ENCODE measurements around the gene NKD1. TPM values are rescaled to one million over a fixed set of nuclear protein-coding genes. Genes with fewer than 3 reads are reported as not detected.

Gene NKD1
- total RNA-seq, 2 donors from 2014 or later = 1.1 to 3.0 TPM

GRCh38 chr16:50640391-50640790 is 92.2 kb downstream of the NKD1 start:
- no peaks in the 10 kb centered on the region for H3K9me3 ChIP-seq
- H3K36me3 ChIP-seq = no peaks in the 10 kb centered on the region
- no peaks in the 10 kb centered on the region for H3K4me1 ChIP-seq
- no peak for DNase-seq (ENCODE audit: low spot score)
- no peak overlapping the region for H3K4me3 ChIP-seq
- no peak overlapping the region for H3K27ac ChIP-seq
- no peaks in the 10 kb centered on the region for H3K27me3 ChIP-seq
- no peak for TF ChIP-seq CTCF (IDR thresholded peaks at IDR 0.05)

GRCh38 chr16:50640919-50641817 is 93.0 kb downstream of the NKD1 start:
- Histone ChIP-seq H3K9me3 (no peaks in the 10 kb centered on the region), H3K36me3 (no peaks in the 10 kb centered on the region), H3K4me3 (no peak overlapping the region), H3K27me3 (no peaks in the 10 kb centered on the region), H3K4me1 (no peaks in the 10 kb centered on the region), H3K27ac (no peak overlapping the region)
- TF ChIP-seq CTCF (IDR thresholded peaks at IDR 0.05) = no peak
- DNase-seq (ENCODE audit: low spot score) = no peak

GRCh38 chr16:50641818-50642187 is 93.6 kb downstream of the NKD1 start:
- H3K4me3 ChIP-seq = no peak overlapping the region
- H3K27me3 ChIP-seq = no peaks in the 10 kb centered on the region
- no peaks in the 10 kb centered on the region for H3K36me3 ChIP-seq
- TF ChIP-seq CTCF (IDR thresholded peaks at IDR 0.05) = no peak
- no peaks in the 10 kb centered on the region for H3K9me3 ChIP-seq
- DNase-seq (ENCODE audit: low spot score) = no peak
- H3K27ac ChIP-seq = no peak overlapping the region
- H3K4me1 ChIP-seq = no peaks in the 10 kb centered on the region

- TF ChIP-seq CTCF (IDR thresholded peaks at IDR 0.05) = no peak
- H3K9me3 ChIP-seq = no peaks in the 10 kb centered on the region
- DNase-seq (ENCODE audit: low spot score) = no peak
- H3K36me3 ChIP-seq = no peaks in the 10 kb centered on the region
- H3K27me3 ChIP-seq = no peaks in the 10 kb centered on the region
- no peaks in the 10 kb centered on the region for H3K4me1 ChIP-seq
- no peak overlapping the region for H3K27ac ChIP-seq
- H3K4me3 ChIP-seq = no peak overlapping the region
Measured at GRCh38 chr16:50642349-50642748, 94.2 kb downstream of the NKD1 start.

GRCh38 chr16:50643192-50643591 is 95.0 kb downstream of the NKD1 start:
- H3K4me3 ChIP-seq = no peak overlapping the region
- no peaks in the 10 kb centered on the region for H3K4me1 ChIP-seq
- no peaks in the 10 kb centered on the region for H3K9me3 ChIP-seq
- no peak overlapping the region for H3K27ac ChIP-seq
- H3K36me3 ChIP-seq = no peaks in the 10 kb centered on the region
- TF ChIP-seq CTCF (IDR thresholded peaks at IDR 0.05) = no peak
- DNase-seq (ENCODE audit: low spot score) = no peak
- H3K27me3 ChIP-seq = no peaks in the 10 kb centered on the region

GRCh38 chr16:50644245-50644644 is 96.0 kb downstream of the NKD1 start:
- DNase-seq (ENCODE audit: low spot score) = no peak
- H3K27ac ChIP-seq = no peak overlapping the region

More at GRCh38 chr16:50644245-50644644, 96.0 kb downstream of the NKD1 start:
- Histone ChIP-seq H3K4me1 (no peaks in the 10 kb centered on the region), H3K27me3 (no peaks in the 10 kb centered on the region), H3K4me3 (no peak overlapping the region), H3K36me3 (no peaks in the 10 kb centered on the region), H3K9me3 (no peaks in the 10 kb centered on the region)
- no peak for TF ChIP-seq CTCF (IDR thresholded peaks at IDR 0.05)

Data from right atrium auricular region (tissue), 2 donors.